IMR-90 (cell line): ENCODE data around the gene KCP. TPM values are rescaled to one million over a fixed set of nuclear protein-coding genes. Genes with fewer than 3 reads are reported as not detected.

Experiments used
- ATAC-seq: fragments of 200-7000 bp; cut with Tn5 transposase; 2 replicates; pipeline ENCODE4 v1.9.1; 2020; ENCODE audit warnings: low read depth, mild to moderate bottlenecking, moderate library complexity
- BruUV-seq: library from RNA; stranded (reverse); fragments of 400-500 nt; replicated peaks from 2 replicates; lab custom pipeline; 2021; lab: Mats Ljungman, UMichigan
- CTCF ChIA-PET: fragments of 300-600 bp; formaldehyde crosslinking; extraction: SDS; loops from one replicate; lab custom pipeline; 2021; ENCODE audit warnings: antibody characterized with exemption; lab: Yijun Ruan, JAX
- POLR2A ChIA-PET: fragments of 300-600 bp; sonication (Branson Sonifier 250); formaldehyde crosslinking; loops from one replicate; lab custom pipeline; 2022; ENCODE audit warnings: antibody characterized with exemption; ENCODE audit not compliant: unreplicated experiment; lab: Charles Lee
- DNase-seq: peaks from one replicate; pipeline ENCODE4 v3.0.0; 2013
- H2AFZ ChIP-seq: replicated peaks from 2 replicates; pipeline ENCODE3; 2013; ENCODE audit warnings: low read length, mild to moderate bottlenecking; ENCODE audit not compliant: poor library complexity
- H2AK5ac ChIP-seq: 2 replicates; pipeline ENCODE4 v1.6.1; 2013; ENCODE audit warnings: low read depth, low read length, inconsistent platforms
- H2AK9ac ChIP-seq: replicated peaks from 2 replicates; pipeline ENCODE3; 2013; ENCODE audit warnings: mild to moderate bottlenecking, low read depth, low read length, moderate library complexity; ENCODE audit not compliant: poor library complexity
- H2BK120ac ChIP-seq: 2 replicates; pipeline ENCODE4 v1.6.1; 2013; ENCODE audit warnings: low read depth, low read length, inconsistent platforms
- H2BK15ac ChIP-seq: 3 replicates; pipeline ENCODE4 v1.6.1; 2013; ENCODE audit warnings: low read depth, low read length, inconsistent platforms
- H2BK20ac ChIP-seq: 2 replicates; pipeline ENCODE4 v1.6.1; 2013; ENCODE audit warnings: low read depth, mild to moderate bottlenecking, inconsistent platforms, low read length, moderate library complexity
- H2BK5ac ChIP-seq: 2 replicates; pipeline ENCODE4 v1.6.1; 2013; ENCODE audit warnings: mild to moderate bottlenecking, low read depth, low read length, inconsistent platforms; ENCODE audit not compliant: poor library complexity, severe bottlenecking
- H3K14ac ChIP-seq: replicated peaks from 2 replicates; pipeline ENCODE4 v1.6.1; 2013; ENCODE audit warnings: low read depth, low read length, inconsistent platforms
- H3K18ac ChIP-seq: 2 replicates; pipeline ENCODE4 v1.6.1; 2013; ENCODE audit warnings: low read depth, low read length, control low read depth
- H3K23ac ChIP-seq: 2 replicates; pipeline ENCODE4 v1.6.1; 2013; ENCODE audit warnings: low read depth, low read length, inconsistent platforms
- H3K27ac ChIP-seq: 2 replicates; pipeline ENCODE4 v1.5.1; 2013; ENCODE audit warnings: mild to moderate bottlenecking, control low read depth, low read length; ENCODE audit not compliant: insufficient read depth
- H3K27me3 ChIP-seq: 2 replicates; pipeline ENCODE4 v1.6.1; 2013; ENCODE audit warnings: low read length; ENCODE audit not compliant: control insufficient read depth, insufficient read depth
- H3K36me3 ChIP-seq: 2 replicates; pipeline ENCODE4 v1.6.1; 2013; ENCODE audit warnings: low read length, mixed read lengths; ENCODE audit not compliant: control insufficient read depth, insufficient read depth
- H3K4ac ChIP-seq: 2 replicates; pipeline ENCODE4 v1.6.1; 2013; ENCODE audit warnings: low read depth, low read length, inconsistent platforms
- H3K4me1 ChIP-seq: 2 replicates; pipeline ENCODE4 v1.6.1; 2013; ENCODE audit warnings: low read length, mixed read lengths; ENCODE audit not compliant: control insufficient read depth, insufficient read depth
- H3K4me2 ChIP-seq: 2 replicates; pipeline ENCODE4 v1.6.1; 2013; ENCODE audit warnings: low read depth, mild to moderate bottlenecking, control low read depth, low read length, moderate library complexity
- H3K4me3 ChIP-seq: 2 replicates; pipeline ENCODE4 v1.5.1; 2013; ENCODE audit warnings: low read depth, mild to moderate bottlenecking, control low read depth, low read length, moderate library complexity; ENCODE audit not compliant: insufficient read depth
- H3K56ac ChIP-seq: 2 replicates; pipeline ENCODE4 v1.6.1; 2013; ENCODE audit warnings: low read length, inconsistent platforms; ENCODE audit not compliant: insufficient read depth; ENCODE audit errors: extremely low read depth
- H3K79me1 ChIP-seq, 2 experiments: 2 replicates each; pipeline ENCODE4 v1.6.1; 2013; ENCODE audit warnings: low read length in 2 of 2, inconsistent platforms in 1 of 2, low read depth in 1 of 2
- H3K9ac ChIP-seq: 2 replicates; pipeline ENCODE4 v1.6.1; 2013; ENCODE audit warnings: low read depth, low read length, control low read depth
- H3K9me1 ChIP-seq: 2 replicates; pipeline ENCODE4 v1.6.1; 2013; ENCODE audit warnings: low read length, inconsistent platforms; ENCODE audit not compliant: insufficient read depth
- H3K9me3 ChIP-seq: 2 replicates; pipeline ENCODE4 v1.6.1; 2013; ENCODE audit warnings: low read length; ENCODE audit not compliant: control insufficient read depth, insufficient read depth
- H4K20me1 ChIP-seq: 2 replicates; pipeline ENCODE4 v1.6.1; 2013; ENCODE audit warnings: low read length, inconsistent platforms; ENCODE audit not compliant: insufficient read depth
- H4K5ac ChIP-seq: 2 replicates; pipeline ENCODE4 v1.6.1; 2013; ENCODE audit warnings: mild to moderate bottlenecking, low read depth, low read length, control low read depth
- H4K8ac ChIP-seq, 2 experiments: 2 replicates each; pipeline ENCODE4 v1.6.1; 2013; ENCODE audit warnings: low read depth in 2 of 2, low read length in 2 of 2, control low read depth in 1 of 2, inconsistent platforms in 1 of 2
- H4K91ac ChIP-seq: 2 replicates; pipeline ENCODE4 v1.6.1; 2013; ENCODE audit warnings: low read depth, low read length, inconsistent platforms; ENCODE audit not compliant: insufficient read depth
- BHLHE40 ChIP-seq: fragments of 150-350 bp; IDR thresholded peaks from 2 replicates; pipeline ENCODE4 v1.6.1; 2016; ENCODE audit warnings: mild to moderate bottlenecking, low read depth, low read length
- CEBPB ChIP-seq: IDR thresholded peaks from 2 replicates; pipeline ENCODE4 v1.6.1; 2012; ENCODE audit warnings: low read depth, low read length, improper control_type of control experiment
- CHD1 ChIP-seq: IDR thresholded peaks from 2 replicates; pipeline ENCODE4 v1.6.1; 2012; ENCODE audit warnings: low read depth, low read length, improper control_type of control experiment
- CTCF ChIP-seq: conservative IDR thresholded peaks from 2 replicates; pipeline ENCODE4 v1.5.1; 2012; ENCODE audit warnings: mild to moderate bottlenecking, low read depth, low read length, improper control_type of control experiment
- ELK1 ChIP-seq: fragments of 150-350 bp; IDR thresholded peaks from 2 replicates; pipeline ENCODE4 v1.6.1; 2016; ENCODE audit warnings: low read depth, mild to moderate bottlenecking, low read length, moderate library complexity, borderline replicate concordance
- MAFK ChIP-seq: IDR thresholded peaks from 2 replicates; pipeline ENCODE4 v1.6.1; 2012; ENCODE audit warnings: low read depth, low read length, improper control_type of control experiment
- MAZ ChIP-seq: IDR thresholded peaks from 2 replicates; pipeline ENCODE4 v1.6.1; 2012; ENCODE audit warnings: low read depth, mild to moderate bottlenecking, low read length, improper control_type of control experiment, moderate library complexity, borderline replicate concordance
- MXI1 ChIP-seq: IDR thresholded peaks from 2 replicates; pipeline ENCODE4 v1.6.1; 2012; ENCODE audit warnings: low read depth, mild to moderate bottlenecking, low read length, moderate library complexity, borderline replicate concordance
- POLR2A ChIP-seq: IDR thresholded peaks from 2 replicates; pipeline ENCODE4 v1.6.1; 2012; ENCODE audit warnings: mild to moderate bottlenecking, low read depth, low read length
- RAD21 ChIP-seq: IDR thresholded peaks from 2 replicates; pipeline ENCODE4 v1.6.1; 2012; ENCODE audit warnings: low read length, improper control_type of control experiment
- RFX5 ChIP-seq: IDR thresholded peaks from 2 replicates; pipeline ENCODE4 v1.8.0; 2012; ENCODE audit warnings: low read depth, mild to moderate bottlenecking, low read length, moderate library complexity
- SMC3 ChIP-seq: fragments of 150-350 bp; IDR thresholded peaks from 2 replicates; pipeline ENCODE4 v1.6.1; 2016; ENCODE audit warnings: low read depth, mild to moderate bottlenecking, antibody characterized with exemption, low read length, moderate library complexity
- USF2 ChIP-seq: fragments of 150-350 bp; IDR thresholded peaks from 2 replicates; pipeline ENCODE4 v1.6.1; 2017; ENCODE audit warnings: mild to moderate bottlenecking, antibody characterized with exemption, low read length, low read depth
- WGBS, 2 experiments: methylation state at CpG; one replicate each; pipeline versions ENCODE4 v1.1.5 to v1.1.7; 2013; ENCODE audit warnings: missing lambda C conversion rate in 2 of 2; ENCODE audit not compliant: insufficient read length in 1 of 2; ENCODE audit errors: extremely low coverage in 2 of 2; 5-methylcytosine and 5-hydroxymethylcytosine counted together
- dilution Hi-C: fragments of 300-500 bp; cut with HindIII; formaldehyde crosslinking; loops from one replicate; pipeline ENCODE4 v1.14.3; 2018; ENCODE audit warnings: low sequenced_read_pairs; ENCODE audit not compliant: unreplicated experiment
- in situ Hi-C: fragments of 300-500 bp; cut with MboI; formaldehyde crosslinking; loops from 3 replicates; pipeline ENCODE4 v1.14.3; 2019; ENCODE audit warnings: low sequenced_read_pairs, inconsistent platforms, mixed read lengths
- intact Hi-C: fragments of 100-400 bp; cut with micrococcal nuclease; formaldehyde crosslinking; loops from 2 replicates; pipeline ENCODE4 v1.10.0; 2022
- polyA plus RNA-seq, 3 experiments: library from polyadenylated mRNA; depleted of rRNA; stranded (reverse); fragments of >200 nt; gene quantifications; 2 replicates each; pipeline ENCODE4 v1.2.3, GENCODE V29; 2012; ENCODE audit warnings: low replicate concordance in 1 of 3
- total RNA-seq: library from RNA; depleted of rRNA; stranded (reverse); fragments of >200 nt; gene quantifications from 2 replicates; pipeline ENCODE4 v1.2.3, GENCODE V29; 2012

KCP gene
- total and polyA plus RNA-seq, 2 of the 4 experiments (the other 2 are of a cell fraction), result 0.03 TPM; not detected in 1

GRCh38 chr7:128841921-128842673, 68.4 kb downstream of the KCP start:
- H2BK20ac ChIP-seq, result no peak overlapping the region
- H2BK120ac ChIP-seq, result no peak overlapping the region
- intact Hi-C loops (no loop called here), dilution Hi-C loops (no loop called here), in situ Hi-C loops (no loop called here)
- no peak overlapping the region for H3K4me3 ChIP-seq
- no peak overlapping the region for H3K14ac ChIP-seq
- H3K27me3 ChIP-seq, result no peaks in the 10 kb centered on the region
- H2AK5ac ChIP-seq, result no peak overlapping the region
- no peak overlapping the region for H4K8ac ChIP-seq
- H3K56ac ChIP-seq, result no peak overlapping the region
- no peak overlapping the region for H3K27ac ChIP-seq
- ATAC-seq (peak; percentile 52), DNase-seq (peak; percentile 69)
- ChIA-PET CTCF (no interaction called here), POLR2A (no interaction called here)
- no TSS peak for BruUV-seq
- 70% methylated on average over 13 of the region's 35 CpGs; no CpG with 5 or more reads in 1 of the 2 experiments for WGBS, 2 experiments
- peaks cover 98% of the 10 kb centered on the region for H4K20me1 ChIP-seq
- H2BK15ac ChIP-seq, result no peak overlapping the region
- no peak overlapping the region for H3K18ac ChIP-seq
- H3K9me1 ChIP-seq, result no peaks in the 10 kb centered on the region; the same call in 1 of the 2 replicates
- peaks cover 98% of the 10 kb centered on the region for H3K36me3 ChIP-seq
- no peak for TF ChIP-seq CHD1
- TF ChIP-seq MAFK, result no peak
- peak; percentile 44; the same call in 1 of the 2 replicates for TF ChIP-seq MAZ
- TF ChIP-seq RAD21, result peak; percentile 33
- peak; percentile 57 for TF ChIP-seq USF2
- TF ChIP-seq CTCF, result peak; percentile 54
- no peak for TF ChIP-seq RFX5
- 0 out of 2 replicates have a peak, but pooled peaks have one; percentile 34 for TF ChIP-seq BHLHE40
- peak; percentile 35 for TF ChIP-seq SMC3
- TF ChIP-seq CEBPB, result no peak
- 0 out of 2 replicates have a peak, but pooled peaks have one; percentile 50 for TF ChIP-seq MXI1
- no peak for TF ChIP-seq POLR2A
- TF ChIP-seq ELK1, result no peak
- no peak overlapping the region for H3K4ac ChIP-seq
- no peak overlapping the region for H2BK5ac ChIP-seq
- no peak overlapping the region for H4K91ac ChIP-seq
- no peak overlapping the region for H2AFZ ChIP-seq
- H3K9ac ChIP-seq, result no peak overlapping the region
- H3K23ac ChIP-seq, result no peak overlapping the region
- H3K4me1 ChIP-seq, result peaks cover 3% of the 10 kb centered on the region; the same call in 1 of the 2 replicates
- no peak overlapping the region for H3K4me2 ChIP-seq
- no peak overlapping the region for H4K5ac ChIP-seq
- no peaks in the 10 kb centered on the region for H3K9me3 ChIP-seq
- peaks cover 33 to 85% of the 10 kb centered on the region in 2 experiments for H3K79me1 ChIP-seq
- no peak overlapping the region for H2AK9ac ChIP-seq
